Naive thymus-derived CD4-positive, alpha-beta T cell (primary cell): ENCODE measurements around the gene CTNNA1. TPM values are rescaled to one million over a fixed set of nuclear protein-coding genes. Genes with fewer than 3 reads are reported as not detected.
A peak's percentile ranks its signal among the peaks of the same experiment; 100 is the strongest.

Experiments
- ATAC-seq: fragments of 150-1000 bp; cut with Tn5 transposase; 2 replicates; pipeline ENCODE4 v1.10.0; 2021; ENCODE audit warnings: mild to moderate bottlenecking, moderate library complexity
- CTCF ChIA-PET: fragments of 350-600 bp; sonication (Branson Sonifier 250); formaldehyde crosslinking; loops from one replicate; lab custom pipeline; 2021; ENCODE audit warnings: antibody characterized with exemption; lab: Charles Lee
- POLR2A ChIA-PET: fragments of 350-600 bp; sonication (Branson Sonifier 250); formaldehyde crosslinking; loops from one replicate; lab custom pipeline; 2021; ENCODE audit warnings: antibody characterized with exemption, inconsistent platforms; lab: Charles Lee
- DNase-seq, 9 donors: peaks; one replicate each; pipeline versions ENCODE4 v3.0.0 to v3.0.0-alpha.2; 2020 to 2022; ENCODE audit warnings: mixed read lengths in 1 of 9
- H3K27ac ChIP-seq: one replicate; pipeline ENCODE4 v1.7.0; 2013; ENCODE audit warnings: mild to moderate bottlenecking, low read depth, low read length, moderate library complexity
- H3K27me3 ChIP-seq, 2 donors: one replicate each; pipeline ENCODE4 v1.7.0; 2013; ENCODE audit warnings: low read length in 2 of 2, mild to moderate bottlenecking in 2 of 2, moderate library complexity in 2 of 2; ENCODE audit not compliant: control insufficient read depth in 2 of 2, insufficient read depth in 2 of 2
- H3K36me3 ChIP-seq, 3 experiments: 1 replicate in 2 of 3; 2 replicates in 1 of 3; pipeline ENCODE4 v1.7.0; 2013; ENCODE audit warnings: low read length in 3 of 3, mild to moderate bottlenecking in 3 of 3, moderate library complexity in 1 of 3; ENCODE audit not compliant: insufficient read depth in 3 of 3, control insufficient read depth in 2 of 3
- H3K4me1 ChIP-seq, 2 donors: one replicate each; pipeline ENCODE4 v1.7.0; 2013; ENCODE audit warnings: low read length in 2 of 2, mild to moderate bottlenecking in 2 of 2, moderate library complexity in 1 of 2; ENCODE audit not compliant: control insufficient read depth in 2 of 2, insufficient read depth in 2 of 2
- H3K4me3 ChIP-seq: 2 replicates; pipeline ENCODE4 v1.7.0; 2013; ENCODE audit warnings: mild to moderate bottlenecking, low read length
- H3K9me3 ChIP-seq, 3 experiments: 1 replicate in 2 of 3; 2 replicates in 1 of 3; pipeline ENCODE4 v1.7.0; 2013; ENCODE audit warnings: low read length in 3 of 3; ENCODE audit not compliant: control insufficient read depth in 2 of 3
- H3K27ac Mint-ChIP-seq, 9 donors: one replicate each; pipeline ENCODE4 v1.8.0; 2020 to 2022; ENCODE audit warnings: mixed read lengths in 9 of 9, mild to moderate bottlenecking in 8 of 9, moderate library complexity in 5 of 9, inconsistent platforms in 2 of 9
- H3K27me3 Mint-ChIP-seq, 5 donors: one replicate each; pipeline ENCODE4 v1.8.0; 2021 to 2022; ENCODE audit warnings: mixed read lengths in 5 of 5, mild to moderate bottlenecking in 1 of 5
- H3K36me3 Mint-ChIP-seq, 5 donors: one replicate each; pipeline ENCODE4 v1.8.0; 2020 to 2022; ENCODE audit warnings: mixed read lengths in 5 of 5, mild to moderate bottlenecking in 3 of 5, inconsistent platforms in 1 of 5
- H3K4me1 Mint-ChIP-seq, 7 donors: one replicate each; pipeline ENCODE4 v1.8.0; 2020 to 2022; ENCODE audit warnings: mixed read lengths in 7 of 7, mild to moderate bottlenecking in 3 of 7, inconsistent platforms in 1 of 7
- H3K4me3 Mint-ChIP-seq, 10 donors: one replicate each; pipeline ENCODE4 v1.8.0; 2020 to 2022; ENCODE audit warnings: mild to moderate bottlenecking in 10 of 10, mixed read lengths in 10 of 10, moderate library complexity in 6 of 10, inconsistent platforms in 2 of 10
- H3K9me3 Mint-ChIP-seq, 11 donors: one replicate each; pipeline ENCODE4 v1.8.0; 2020 to 2022; ENCODE audit warnings: mixed read lengths in 11 of 11, mild to moderate bottlenecking in 4 of 11, inconsistent platforms in 1 of 11, moderate library complexity in 1 of 11
- intact Hi-C, 2 donors: fragments of 100-400 bp; cut with micrococcal nuclease; formaldehyde crosslinking; loops; one replicate each; pipeline ENCODE4 v1.15.1; 2023
- polyA plus RNA-seq, 2 donors: library from polyadenylated mRNA; unstranded; fragments of 300-500 nt; fragmentation: Illumina TruSeq; gene quantifications; one replicate each; pipeline ENCODE4 v1.2.3, GENCODE V29; 2021
- total RNA-seq, 6 experiments: library from RNA in 5 of 6; stranded (reverse) in 5 of 6; gene quantifications; 1 replicate in 5 of 6; 2 replicates in 1 of 6; pipeline ENCODE4 v1.2.3 and lab custom pipeline; 2021 to 2026

CTNNA1 gene
- total and polyA plus RNA-seq, 7 experiments from 2014 or later = 0.78 to 52.9 (median 5.6) TPM

- no peak overlapping the region for H3K27ac Mint-ChIP-seq
- H3K27ac ChIP-seq = no peak overlapping the region
- H3K36me3 Mint-ChIP-seq = peaks cover 0 to 8% (median 2%) of the 10 kb centered on the region in 5 donors
Measured at GRCh38 chr5:138975098-138975847, 222.0 kb downstream of the CTNNA1 start.

GRCh38 chr5:138978080-138978479 is 224.9 kb downstream of the CTNNA1 start:
- POLR2A ChIA-PET = no interaction called here
- H3K4me3 Mint-ChIP-seq = no peak overlapping the region
- Histone ChIP-seq H3K4me3 (no peak overlapping the region), H3K27me3 (no peaks in the 10 kb centered on the region), H3K27ac (no peak overlapping the region), H3K36me3 (no peaks in the 10 kb centered on the region), H3K9me3 (no peaks in the 10 kb centered on the region), H3K4me1 (peaks cover 26 to 28% of the 10 kb centered on the region in 2 donors)
- H3K27ac Mint-ChIP-seq = no peak overlapping the region
- intact Hi-C loops = no loop called here
- ATAC-seq (no peak), DNase-seq (no peak)
- H3K27me3 Mint-ChIP-seq = no peaks in the 10 kb centered on the region
- peaks cover 25 to 52% (median 34%) of the 10 kb centered on the region in 7 donors for H3K4me1 Mint-ChIP-seq
- peaks cover 0 to 6% (median 3%) of the 10 kb centered on the region in 5 donors for H3K36me3 Mint-ChIP-seq
- CTCF ChIA-PET = no interaction called here
- H3K9me3 Mint-ChIP-seq = no peaks in the 10 kb centered on the region

More at GRCh38 chr5:138975098-138975847, 222.0 kb downstream of the CTNNA1 start:
- intact Hi-C loops = no loop called here
- Mint-ChIP-seq H3K4me1 (peaks cover 6 to 27% (median 11%) of the 10 kb centered on the region in 7 donors), H3K27me3 (no peaks in the 10 kb centered on the region), H3K4me3 (no peak overlapping the region), H3K9me3 (no peaks in the 10 kb centered on the region)
- H3K4me3 ChIP-seq = no peak overlapping the region
- CTCF ChIA-PET = no interaction called here
- no peaks in the 10 kb centered on the region for H3K36me3 ChIP-seq
- H3K27me3 ChIP-seq = no peaks in the 10 kb centered on the region
- no peak for DNase-seq
- ATAC-seq = no peak
- POLR2A ChIA-PET = no interaction called here
- peaks cover 5 to 8% of the 10 kb centered on the region in 2 donors for H3K4me1 ChIP-seq
- no peaks in the 10 kb centered on the region for H3K9me3 ChIP-seq

GRCh38 chr5:138978581-138978980 is 225.4 kb downstream of the CTNNA1 start:
- no peaks in the 10 kb centered on the region for H3K27me3 Mint-ChIP-seq
- POLR2A ChIA-PET = no interaction called here
- Histone ChIP-seq H3K27me3 (no peaks in the 10 kb centered on the region), H3K9me3 (no peaks in the 10 kb centered on the region), H3K27ac (no peak overlapping the region), H3K4me3 (no peak overlapping the region), H3K4me1 (peaks cover 26 to 28% of the 10 kb centered on the region in 2 donors), H3K36me3 (no peaks in the 10 kb centered on the region)
- peaks cover 0 to 6% (median 3%) of the 10 kb centered on the region in 5 donors for H3K36me3 Mint-ChIP-seq
- H3K4me1 Mint-ChIP-seq = peaks cover 25 to 52% (median 37%) of the 10 kb centered on the region in 7 donors
- H3K4me3 Mint-ChIP-seq = no peak overlapping the region
- DNase-seq (no peak), ATAC-seq (no peak)
- H3K9me3 Mint-ChIP-seq = no peaks in the 10 kb centered on the region
- intact Hi-C loops = no loop called here
- CTCF ChIA-PET = no interaction called here
- H3K27ac Mint-ChIP-seq = no peak overlapping the region

GRCh38 chr5:138979684-138980280 is 226.6 kb downstream of the CTNNA1 start:
- H3K27ac ChIP-seq = no peak overlapping the region
- H3K4me3 Mint-ChIP-seq = peak overlapping the region; percentile 34 to 74 (median 61)
- no peaks in the 10 kb centered on the region for H3K9me3 Mint-ChIP-seq
- no peak overlapping the region for H3K4me3 ChIP-seq
- peaks cover 26 to 28% of the 10 kb centered on the region in 2 donors for H3K4me1 ChIP-seq
- no peaks in the 10 kb centered on the region for H3K9me3 ChIP-seq
- H3K4me1 Mint-ChIP-seq = peaks cover 25 to 52% (median 42%) of the 10 kb centered on the region in 7 donors
- no peaks in the 10 kb centered on the region for H3K27me3 Mint-ChIP-seq
- H3K36me3 Mint-ChIP-seq = peaks cover 0 to 9% (median 3%) of the 10 kb centered on the region in 5 donors
- ATAC-seq = peak; percentile 70
- POLR2A ChIA-PET = no interaction called here
- CTCF ChIA-PET = no interaction called here
- intact Hi-C loops = no loop called here
- no peaks in the 10 kb centered on the region for H3K36me3 ChIP-seq
- peak in 7 of 9 donors; percentile 11 to 51 (median 33) for DNase-seq
- no peaks in the 10 kb centered on the region for H3K27me3 ChIP-seq
- peak overlapping the region in 7 of 9 donors; percentile 7 to 54 (median 50) for H3K27ac Mint-ChIP-seq

GRCh38 chr5:138980441-138980840 is 227.2 kb downstream of the CTNNA1 start:
- H3K27me3 Mint-ChIP-seq = no peaks in the 10 kb centered on the region
- H3K27me3 ChIP-seq = no peaks in the 10 kb centered on the region
- peaks cover 26 to 28% of the 10 kb centered on the region in 2 donors for H3K4me1 ChIP-seq
- ATAC-seq (no peak), DNase-seq (no peak)
- no peak overlapping the region for H3K4me3 ChIP-seq
- H3K27ac Mint-ChIP-seq = peak overlapping the region in 3 of 9 donors; percentile 28 to 54 (median 50)
- intact Hi-C loops = no loop called here
- H3K36me3 ChIP-seq = no peaks in the 10 kb centered on the region
- H3K9me3 Mint-ChIP-seq = no peaks in the 10 kb centered on the region
- H3K9me3 ChIP-seq = no peaks in the 10 kb centered on the region
- H3K36me3 Mint-ChIP-seq = peaks cover 0 to 9% (median 6%) of the 10 kb centered on the region in 5 donors
- ChIA-PET POLR2A (no interaction called here), CTCF (no interaction called here)
- peak overlapping the region; percentile 34 to 74 (median 61) for H3K4me3 Mint-ChIP-seq
- H3K4me1 Mint-ChIP-seq = peaks cover 25 to 55% (median 42%) of the 10 kb centered on the region in 7 donors
- no peak overlapping the region for H3K27ac ChIP-seq

GRCh38 chr5:138981131-138981530 is 227.9 kb downstream of the CTNNA1 start:
- Histone ChIP-seq H3K4me1 (peaks cover 26 to 28% of the 10 kb centered on the region in 2 donors), H3K27me3 (no peaks in the 10 kb centered on the region), H3K27ac (no peak overlapping the region), H3K36me3 (no peaks in the 10 kb centered on the region), H3K4me3 (no peak overlapping the region), H3K9me3 (no peaks in the 10 kb centered on the region)
- H3K36me3 Mint-ChIP-seq = peaks cover 0 to 9% (median 6%) of the 10 kb centered on the region in 5 donors
- ATAC-seq (no peak), DNase-seq (no peak)
- POLR2A ChIA-PET = no interaction called here
- H3K4me3 Mint-ChIP-seq = peak overlapping the region in 7 of 10 donors; percentile 1 to 74 (median 33)
- intact Hi-C loops = no loop called here
- peaks cover 25 to 52% (median 42%) of the 10 kb centered on the region in 7 donors for H3K4me1 Mint-ChIP-seq
- H3K27me3 Mint-ChIP-seq = no peaks in the 10 kb centered on the region
- H3K9me3 Mint-ChIP-seq = no peaks in the 10 kb centered on the region
- CTCF ChIA-PET = no interaction called here
- peak overlapping the region in 1 of 9 donors; percentile 13 for H3K27ac Mint-ChIP-seq
